NCI-H1417 treated with DMSO at 0.1 percent for 48 hours (cell line): Measurements from ENCODE around the gene ENPP7.

Experiments
- DNase-seq: peaks from one replicate; lab custom pipeline; 2025; lab: John Stamatoyannopoulos, UW

Gene ENPP7

DNA sequence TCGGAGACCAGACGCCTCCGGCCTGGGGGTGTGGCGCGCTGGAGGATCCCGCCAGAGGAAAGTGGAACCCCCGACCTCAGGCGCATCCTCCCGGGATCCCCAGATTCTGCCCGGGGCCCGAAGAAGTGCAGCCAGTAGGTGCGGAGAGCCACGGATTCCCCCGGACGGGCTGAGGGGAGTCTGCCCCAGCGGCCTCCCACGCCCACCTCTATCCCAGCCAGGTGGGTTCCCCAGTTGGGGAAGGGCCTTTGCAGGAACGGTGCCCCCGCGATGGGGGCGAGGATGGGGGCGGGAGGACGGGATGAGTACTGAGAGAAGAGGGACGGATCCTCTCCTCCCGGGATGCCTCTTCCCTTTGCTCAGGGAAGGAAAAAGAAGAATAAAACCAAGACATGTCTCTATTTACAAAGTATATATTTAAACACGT is 61.0 kb downstream of the ENPP7 start:
- DNase-seq = no peak
